ENCODE data around the gene NOL8.

NOL8 gene

GRCh38 chr9:92270511-92270910, 54.6 kb downstream of the NOL8 start:
- in situ Hi-C loops (cut with MboI; ENCODE audit: low sequenced_read_pairs), result no loop called here

- in situ Hi-C loops (cut with MboI; ENCODE audit: low sequenced_read_pairs), result no loop called here
These were observed 58.7 kb downstream of the NOL8 start for GRCh38 chr9:92266486-92266885.

- in situ Hi-C loops (cut with MboI; ENCODE audit: low sequenced_read_pairs), result no loop called here
These were observed 60.0 kb downstream of the NOL8 start for GRCh38 chr9:92265154-92265553.

- in situ Hi-C loops (cut with MboI; ENCODE audit: low sequenced_read_pairs), result no loop called here
These were observed 62.0 kb downstream of the NOL8 start for GRCh38 chr9:92263131-92263530.

- in situ Hi-C loops (cut with MboI; ENCODE audit: low sequenced_read_pairs), result no loop called here
These were observed 67.8 kb downstream of the NOL8 start for GRCh38 chr9:92257327-92257726.

- in situ Hi-C loops (cut with MboI; ENCODE audit: low sequenced_read_pairs), result no loop called here
These were observed 70.5 kb downstream of the NOL8 start for GRCh38 chr9:92254381-92255337.

GRCh38 chr9:92253656-92254055, 71.5 kb downstream of the NOL8 start:
- in situ Hi-C loops (cut with MboI; ENCODE audit: low sequenced_read_pairs), result no loop called here

GRCh38 chr9:92247981-92248380, 77.2 kb downstream of the NOL8 start:
- in situ Hi-C loops (cut with MboI; ENCODE audit: low sequenced_read_pairs), result loop anchor here (5.0 kb wide), 1 partner anchor 34 kb away; no protein-coding TSS in a partner anchor

Measured in HL-60/S4 (cell line).